Measurements from ENCODE around the gene TRMT1. TPM values are rescaled to one million over a fixed set of nuclear protein-coding genes. Genes with fewer than 3 reads are reported as not detected.

Gene TRMT1
- total RNA-seq, 1 experiment from 2014 or later: 91.8 TPM

GRCh38 chr19:13120031-13120430 is 3.5 kb upstream of the TRMT1 start:
- H3K79me2 ChIP-seq (ENCODE audit: low read length): peaks cover 86% of the 10 kb centered on the region

GRCh38 chr19:13119627-13120026 is 3.1 kb upstream of the TRMT1 start:
- Histone ChIP-seq H3K79me2 (ENCODE audit: low read length) (peaks cover 86% of the 10 kb centered on the region), H3K27me3 (ENCODE audit: low read length) (no peaks in the 10 kb centered on the region), H3K4me1 (ENCODE audit: insufficient read depth, low read length) (peaks cover 38% of the 10 kb centered on the region), H3K27ac (ENCODE audit: low read length) (no peak overlapping the region), H3K9ac (ENCODE audit: low read length) (no peak overlapping the region), H3K4me3 (ENCODE audit: low read length) (peak overlapping the region; percentile 93), H3K36me3 (ENCODE audit: low read depth, low read length) (peaks cover 22% of the 10 kb centered on the region; the same call in 1 of the 2 replicates), H4K20me1 (ENCODE audit: low read length) (peaks cover 49% of the 10 kb centered on the region), H2AFZ (ENCODE audit: low read length) (no peak overlapping the region), H3F3A (ENCODE audit: low read length, unreplicated experiment) (peaks cover 4% of the 10 kb centered on the region), H3K9me2 (replicated peaks; ENCODE audit: low read length) (no peaks in the 10 kb centered on the region), H3K4me2 (ENCODE audit: low read length) (peak overlapping the region; percentile 85), H3K9me3 (ENCODE audit: low read length) (no peaks in the 10 kb centered on the region)
- DNase-seq: no peak
- BruUV-seq (replicated peaks): no TSS peak
- no peak for TF ChIP-seq EZH2phosphoT487 (IDR thresholded peaks at IDR 0.05; ENCODE audit: borderline replicate concordance, low read length)
- no peak for TF ChIP-seq CTCF (conservative IDR thresholded peaks at IDR 0.05; ENCODE audit: low read depth, low read length)
- no peak for TF ChIP-seq EZH2 (IDR thresholded peaks at IDR 0.05; ENCODE audit: low read length, unreplicated experiment)
- ChIA-PET CTCF (interaction anchor here (0.5 kb wide), 1 partner anchor 56 kb away, joined by 5 read pairs; no protein-coding TSS in a partner anchor), POLR2A (ENCODE audit: unreplicated experiment) (interaction anchor here (0.6 to 0.7 kb wide), 2 partner anchors 57 to 185 kb away, joined by 4 to 8 read pairs; no protein-coding TSS in a partner anchor)
- intact Hi-C loops (cut with micrococcal nuclease): no loop called here
- no peak for ATAC-seq

More at GRCh38 chr19:13120031-13120430, 3.5 kb upstream of the TRMT1 start:
- H3K4me2 ChIP-seq (ENCODE audit: low read length): peak overlapping the region; percentile 85
- H3K36me3 ChIP-seq (ENCODE audit: low read depth, low read length): peaks cover 18% of the 10 kb centered on the region; the same call in 1 of the 2 replicates
- H3F3A ChIP-seq (ENCODE audit: low read length, unreplicated experiment): peaks cover 4% of the 10 kb centered on the region
- no peaks in the 10 kb centered on the region for H3K9me3 ChIP-seq (ENCODE audit: low read length)
- H3K27ac ChIP-seq (ENCODE audit: low read length): no peak overlapping the region
- H3K4me3 ChIP-seq (ENCODE audit: low read length): peak overlapping the region; percentile 93; the same call in 1 of the 2 replicates
- no peak overlapping the region for H3K9ac ChIP-seq (ENCODE audit: low read length)
- DNase-seq (no peak), ATAC-seq (no peak)
- peaks cover 50% of the 10 kb centered on the region for H4K20me1 ChIP-seq (ENCODE audit: low read length)
- H3K4me1 ChIP-seq (ENCODE audit: insufficient read depth, low read length): peaks cover 34% of the 10 kb centered on the region
- POLR2A ChIA-PET (ENCODE audit: unreplicated experiment): interaction anchor here (0.6 kb wide), 1 partner anchor 186 kb away, joined by 4 read pairs; no protein-coding TSS in a partner anchor
- TF ChIP-seq EZH2 (IDR thresholded peaks at IDR 0.05; ENCODE audit: low read length, unreplicated experiment) (no peak), EZH2phosphoT487 (IDR thresholded peaks at IDR 0.05; ENCODE audit: borderline replicate concordance, low read length) (no peak), CTCF (conservative IDR thresholded peaks at IDR 0.05; ENCODE audit: low read depth, low read length) (no peak)
- intact Hi-C loops (cut with micrococcal nuclease): no loop called here
- no TSS peak for BruUV-seq (replicated peaks)
- no peak overlapping the region for H2AFZ ChIP-seq (ENCODE audit: low read length)
- no peaks in the 10 kb centered on the region for H3K27me3 ChIP-seq (ENCODE audit: low read length)
- CTCF ChIA-PET: interaction anchor here (0.5 kb wide), 1 partner anchor 56 kb away, joined by 5 read pairs; no protein-coding TSS in a partner anchor
- H3K9me2 ChIP-seq (replicated peaks; ENCODE audit: low read length): no peaks in the 10 kb centered on the region

Measured in PC-3 (cell line).